ENCODE data around the gene GPC3. TPM values are rescaled to one million over a fixed set of nuclear protein-coding genes. Genes with fewer than 3 reads are reported as not detected.

The GPC3 gene
- polyA plus RNA-seq, 5 donors = 394 to 493 (median 469) TPM

GRCh38 chrX:133933316-133933715 is 52.1 kb downstream of the GPC3 start:
- no peak for DNase-seq

- no peak for DNase-seq
These were observed 55.4 kb downstream of the GPC3 start for GRCh38 chrX:133929836-133930464.

GRCh38 chrX:133928365-133928764 is 57.0 kb downstream of the GPC3 start:
- DNase-seq = no peak

GRCh38 chrX:133926809-133927208 is 58.6 kb downstream of the GPC3 start:
- DNase-seq = no peak

- no peak for DNase-seq
These were observed 59.3 kb downstream of the GPC3 start for GRCh38 chrX:133926099-133926498.

GRCh38 chrX:133924548-133924947 is 60.8 kb downstream of the GPC3 start:
- DNase-seq = no peak

- DNase-seq = no peak
These were observed 61.8 kb downstream of the GPC3 start for GRCh38 chrX:133923548-133923947.

GRCh38 chrX:133923113-133923512 is 62.3 kb downstream of the GPC3 start:
- no peak for DNase-seq

- DNase-seq = no peak
These were observed 63.0 kb downstream of the GPC3 start for GRCh38 chrX:133922390-133922771.

GRCh38 chrX:133921764-133922389 is 63.5 kb downstream of the GPC3 start:
- no peak for DNase-seq

- no peak for DNase-seq
These were observed 64.3 kb downstream of the GPC3 start for GRCh38 chrX:133921086-133921485.

GRCh38 chrX:133918361-133918771 is 67.0 kb downstream of the GPC3 start:
- DNase-seq = no peak

- no peak for DNase-seq
These were observed 68.2 kb downstream of the GPC3 start for GRCh38 chrX:133916984-133917722.

- no peak for DNase-seq
These were observed 71.6 kb downstream of the GPC3 start for GRCh38 chrX:133913658-133914388.

- DNase-seq = no peak
These were observed 72.4 kb downstream of the GPC3 start for GRCh38 chrX:133913009-133913408.

GRCh38 chrX:133911825-133912495 is 73.4 kb downstream of the GPC3 start:
- no peak for DNase-seq

- no peak for DNase-seq
These were observed 74.9 kb downstream of the GPC3 start for GRCh38 chrX:133910539-133910938.

- no peak for DNase-seq
These were observed 75.5 kb downstream of the GPC3 start for GRCh38 chrX:133909888-133910287.

- DNase-seq = no peak
These were observed 77.0 kb downstream of the GPC3 start for GRCh38 chrX:133908223-133908955.

GRCh38 chrX:133907606-133908005 is 77.8 kb downstream of the GPC3 start:
- DNase-seq = no peak

GRCh38 chrX:133905305-133905704 is 80.1 kb downstream of the GPC3 start:
- no peak for DNase-seq

Measured in right lung (tissue), 5 donors.